Measurements from ENCODE around the gene P4HA2. TPM values are rescaled to one million over a fixed set of nuclear protein-coding genes. Genes with fewer than 3 reads are reported as not detected.

P4HA2 gene
- total RNA-seq, 1 experiment from 2014 or later: 43.6 TPM

GRCh38 chr5:132183723-132184122 lies 43.9 kb downstream of the P4HA2 start:
- no TSS peak for BruUV-seq (replicated peaks)
- Histone ChIP-seq H3F3A (ENCODE audit: low read length, unreplicated experiment) (no peaks in the 10 kb centered on the region), H2AFZ (ENCODE audit: low read length) (no peak overlapping the region), H3K9ac (ENCODE audit: low read length) (no peak overlapping the region), H3K4me1 (ENCODE audit: insufficient read depth, low read length) (0 out of 2 replicates have a peak, but pooled peaks cover 4% of the 10 kb centered on the region), H4K20me1 (ENCODE audit: low read length) (no peaks in the 10 kb centered on the region), H3K4me3 (ENCODE audit: low read length) (no peak overlapping the region), H3K36me3 (ENCODE audit: low read depth, low read length) (no peaks in the 10 kb centered on the region), H3K9me2 (replicated peaks; ENCODE audit: low read length) (no peaks in the 10 kb centered on the region), H3K27ac (ENCODE audit: low read length) (no peak overlapping the region), H3K27me3 (ENCODE audit: low read length) (no peaks in the 10 kb centered on the region), H3K4me2 (ENCODE audit: low read length) (no peak overlapping the region), H3K79me2 (ENCODE audit: low read length) (no peaks in the 10 kb centered on the region), H3K9me3 (ENCODE audit: low read length) (no peaks in the 10 kb centered on the region)
- ChIA-PET CTCF (no interaction called here), POLR2A (ENCODE audit: unreplicated experiment) (no interaction called here)
- ATAC-seq (no peak), DNase-seq (no peak)
- intact Hi-C loops (cut with micrococcal nuclease): loop anchor here (5.0 kb wide), 1 partner anchor 204 kb away; no protein-coding TSS in a partner anchor
- TF ChIP-seq CTCF (conservative IDR thresholded peaks at IDR 0.05; ENCODE audit: low read depth, low read length) (no peak), EZH2 (IDR thresholded peaks at IDR 0.05; ENCODE audit: low read length, unreplicated experiment) (no peak), EZH2phosphoT487 (IDR thresholded peaks at IDR 0.05; ENCODE audit: borderline replicate concordance, low read length) (no peak)

- no peaks in the 10 kb centered on the region for H3F3A ChIP-seq (ENCODE audit: low read length, unreplicated experiment)
- no TSS peak for BruUV-seq (replicated peaks)
- no peak overlapping the region for H3K4me2 ChIP-seq (ENCODE audit: low read length)
- H3K4me1 ChIP-seq (ENCODE audit: insufficient read depth, low read length): 0 out of 2 replicates have a peak, but pooled peaks cover 4% of the 10 kb centered on the region
- no peaks in the 10 kb centered on the region for H3K36me3 ChIP-seq (ENCODE audit: low read depth, low read length)
- no peaks in the 10 kb centered on the region for H3K9me2 ChIP-seq (replicated peaks; ENCODE audit: low read length)
- H3K4me3 ChIP-seq (ENCODE audit: low read length): no peak overlapping the region
- ATAC-seq (no peak), DNase-seq (no peak)
- no peaks in the 10 kb centered on the region for H3K9me3 ChIP-seq (ENCODE audit: low read length)
- H3K79me2 ChIP-seq (ENCODE audit: low read length): no peaks in the 10 kb centered on the region
- intact Hi-C loops (cut with micrococcal nuclease): loop anchor here (5.0 kb wide), 1 partner anchor 205 kb away; no protein-coding TSS in a partner anchor
- no peaks in the 10 kb centered on the region for H3K27me3 ChIP-seq (ENCODE audit: low read length)
- POLR2A ChIA-PET (ENCODE audit: unreplicated experiment): no interaction called here
- H3K27ac ChIP-seq (ENCODE audit: low read length): no peak overlapping the region
- no peaks in the 10 kb centered on the region for H4K20me1 ChIP-seq (ENCODE audit: low read length)
- no peak overlapping the region for H2AFZ ChIP-seq (ENCODE audit: low read length)
- TF ChIP-seq CTCF (conservative IDR thresholded peaks at IDR 0.05; ENCODE audit: low read depth, low read length) (no peak), EZH2phosphoT487 (IDR thresholded peaks at IDR 0.05; ENCODE audit: borderline replicate concordance, low read length) (no peak)
- H3K9ac ChIP-seq (ENCODE audit: low read length): no peak overlapping the region
- CTCF ChIA-PET: interaction anchor here (0.6 kb wide), 1 partner anchor 17 kb away, joined by 3 read pairs; no protein-coding TSS in a partner anchor
These were observed 45.2 kb downstream of the P4HA2 start for GRCh38 chr5:132182359-132183040.

GRCh38 chr5:132181011-132181629 lies 46.5 kb downstream of the P4HA2 start:
- no peak for DNase-seq
- intact Hi-C loops (cut with micrococcal nuclease): loop anchor here (5.0 kb wide), 1 partner anchor 206 kb away; no protein-coding TSS in a partner anchor
- TF ChIP-seq CTCF (conservative IDR thresholded peaks at IDR 0.05; ENCODE audit: low read depth, low read length): no peak
- no peak for TF ChIP-seq EZH2 (IDR thresholded peaks at IDR 0.05; ENCODE audit: low read length, unreplicated experiment)
- TF ChIP-seq EZH2phosphoT487 (IDR thresholded peaks at IDR 0.05; ENCODE audit: borderline replicate concordance, low read length): no peak
- ATAC-seq: no peak
- no peaks in the 10 kb centered on the region for H4K20me1 ChIP-seq (ENCODE audit: low read length)
- H3K79me2 ChIP-seq (ENCODE audit: low read length): no peaks in the 10 kb centered on the region
- no peak overlapping the region for H3K4me3 ChIP-seq (ENCODE audit: low read length)
- no peaks in the 10 kb centered on the region for H3K36me3 ChIP-seq (ENCODE audit: low read depth, low read length)
- H3K27ac ChIP-seq (ENCODE audit: low read length): no peak overlapping the region
- CTCF ChIA-PET: interaction anchor here (0.6 to 0.7 kb wide), 3 partner anchors 136 to 324 kb away, joined by 3 read pairs; no protein-coding TSS in a partner anchor
- no peaks in the 10 kb centered on the region for H3K9me3 ChIP-seq (ENCODE audit: low read length)
- H3K9ac ChIP-seq (ENCODE audit: low read length): no peak overlapping the region
- no peaks in the 10 kb centered on the region for H3F3A ChIP-seq (ENCODE audit: low read length, unreplicated experiment)
- H3K27me3 ChIP-seq (ENCODE audit: low read length): no peaks in the 10 kb centered on the region
- no TSS peak for BruUV-seq (replicated peaks)
- no peak overlapping the region for H3K4me2 ChIP-seq (ENCODE audit: low read length)
- H3K9me2 ChIP-seq (replicated peaks; ENCODE audit: low read length): no peaks in the 10 kb centered on the region
- H3K4me1 ChIP-seq (ENCODE audit: insufficient read depth, low read length): 0 out of 2 replicates have a peak, but pooled peaks cover 4% of the 10 kb centered on the region
- H2AFZ ChIP-seq (ENCODE audit: low read length): no peak overlapping the region
- POLR2A ChIA-PET (ENCODE audit: unreplicated experiment): interaction anchor here (0.5 kb wide), 1 partner anchor 85 kb away, joined by 3 read pairs; no protein-coding TSS in a partner anchor
